Dermis lymphatic vessel endothelial cell (primary cell): Measurements from ENCODE around the gene GRIK5. TPM values are rescaled to one million over a fixed set of nuclear protein-coding genes. Genes with fewer than 3 reads are reported as not detected.

Source experiments
- total RNA-seq: library from RNA; depleted of rRNA; stranded (reverse); fragments of >200 nt; gene quantifications from 2 replicates; pipeline ENCODE4 v1.2.1, GENCODE V29; 2014

GRIK5 gene, protein sequence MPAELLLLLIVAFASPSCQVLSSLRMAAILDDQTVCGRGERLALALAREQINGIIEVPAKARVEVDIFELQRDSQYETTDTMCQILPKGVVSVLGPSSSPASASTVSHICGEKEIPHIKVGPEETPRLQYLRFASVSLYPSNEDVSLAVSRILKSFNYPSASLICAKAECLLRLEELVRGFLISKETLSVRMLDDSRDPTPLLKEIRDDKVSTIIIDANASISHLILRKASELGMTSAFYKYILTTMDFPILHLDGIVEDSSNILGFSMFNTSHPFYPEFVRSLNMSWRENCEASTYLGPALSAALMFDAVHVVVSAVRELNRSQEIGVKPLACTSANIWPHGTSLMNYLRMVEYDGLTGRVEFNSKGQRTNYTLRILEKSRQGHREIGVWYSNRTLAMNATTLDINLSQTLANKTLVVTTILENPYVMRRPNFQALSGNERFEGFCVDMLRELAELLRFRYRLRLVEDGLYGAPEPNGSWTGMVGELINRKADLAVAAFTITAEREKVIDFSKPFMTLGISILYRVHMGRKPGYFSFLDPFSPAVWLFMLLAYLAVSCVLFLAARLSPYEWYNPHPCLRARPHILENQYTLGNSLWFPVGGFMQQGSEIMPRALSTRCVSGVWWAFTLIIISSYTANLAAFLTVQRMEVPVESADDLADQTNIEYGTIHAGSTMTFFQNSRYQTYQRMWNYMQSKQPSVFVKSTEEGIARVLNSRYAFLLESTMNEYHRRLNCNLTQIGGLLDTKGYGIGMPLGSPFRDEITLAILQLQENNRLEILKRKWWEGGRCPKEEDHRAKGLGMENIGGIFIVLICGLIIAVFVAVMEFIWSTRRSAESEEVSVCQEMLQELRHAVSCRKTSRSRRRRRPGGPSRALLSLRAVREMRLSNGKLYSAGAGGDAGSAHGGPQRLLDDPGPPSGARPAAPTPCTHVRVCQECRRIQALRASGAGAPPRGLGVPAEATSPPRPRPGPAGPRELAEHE
- not detected in 2 replicates for total RNA-seq

GRCh38 chr19:42069619-42070351, at the start of gene GRIK5:
TSS of gene GRIK5 (minus strand) at chr19:42070206. CDS start at chr19:42065770, 4,436 bp downstream.

DNA sequence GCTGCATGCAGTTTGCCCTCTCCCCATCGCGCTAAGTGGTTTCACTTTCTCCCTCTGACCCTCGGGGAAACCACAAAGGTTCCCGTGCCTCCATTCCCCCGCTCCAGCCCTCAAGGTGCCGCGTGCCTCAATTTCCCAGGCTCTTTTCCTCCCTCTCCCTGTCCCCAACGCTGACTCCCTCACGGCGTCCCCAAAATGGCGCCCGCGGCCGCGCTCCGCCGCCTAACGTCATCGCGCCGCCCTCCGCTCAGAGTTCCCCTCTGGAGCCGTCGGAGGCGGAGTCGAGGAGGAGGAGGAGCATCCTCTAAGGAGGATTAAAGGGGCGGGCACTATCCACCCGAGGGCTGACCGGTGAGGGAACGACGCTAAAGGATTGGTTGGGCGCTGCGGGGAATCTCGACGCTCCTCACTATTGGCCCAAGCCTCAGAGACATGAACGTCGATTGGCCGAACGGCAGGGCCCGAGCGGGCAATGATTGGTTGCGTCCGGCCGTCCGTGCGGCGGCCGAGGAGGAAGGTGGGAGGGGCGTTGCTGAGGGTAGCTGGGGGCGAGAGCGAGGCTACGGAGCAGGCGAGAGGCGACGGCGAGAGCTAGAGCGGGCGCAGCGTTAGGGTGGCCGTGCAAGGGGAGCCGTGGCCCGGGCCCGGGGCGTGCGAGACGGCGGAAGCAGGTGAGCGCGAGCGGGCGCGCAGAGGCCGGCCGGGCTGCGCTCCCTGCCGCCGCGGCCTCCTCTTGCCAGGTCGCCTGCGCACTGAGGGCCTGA, 5.8 kb upstream of the GRIK5 start, which contains the start of gene ZNF574:
Gene ZNF574 (plus strand): TSS at position 551 of the 764 bp plus-strand sequence. CDS start 2,441 bp downstream, outside the sequence.

DNA sequence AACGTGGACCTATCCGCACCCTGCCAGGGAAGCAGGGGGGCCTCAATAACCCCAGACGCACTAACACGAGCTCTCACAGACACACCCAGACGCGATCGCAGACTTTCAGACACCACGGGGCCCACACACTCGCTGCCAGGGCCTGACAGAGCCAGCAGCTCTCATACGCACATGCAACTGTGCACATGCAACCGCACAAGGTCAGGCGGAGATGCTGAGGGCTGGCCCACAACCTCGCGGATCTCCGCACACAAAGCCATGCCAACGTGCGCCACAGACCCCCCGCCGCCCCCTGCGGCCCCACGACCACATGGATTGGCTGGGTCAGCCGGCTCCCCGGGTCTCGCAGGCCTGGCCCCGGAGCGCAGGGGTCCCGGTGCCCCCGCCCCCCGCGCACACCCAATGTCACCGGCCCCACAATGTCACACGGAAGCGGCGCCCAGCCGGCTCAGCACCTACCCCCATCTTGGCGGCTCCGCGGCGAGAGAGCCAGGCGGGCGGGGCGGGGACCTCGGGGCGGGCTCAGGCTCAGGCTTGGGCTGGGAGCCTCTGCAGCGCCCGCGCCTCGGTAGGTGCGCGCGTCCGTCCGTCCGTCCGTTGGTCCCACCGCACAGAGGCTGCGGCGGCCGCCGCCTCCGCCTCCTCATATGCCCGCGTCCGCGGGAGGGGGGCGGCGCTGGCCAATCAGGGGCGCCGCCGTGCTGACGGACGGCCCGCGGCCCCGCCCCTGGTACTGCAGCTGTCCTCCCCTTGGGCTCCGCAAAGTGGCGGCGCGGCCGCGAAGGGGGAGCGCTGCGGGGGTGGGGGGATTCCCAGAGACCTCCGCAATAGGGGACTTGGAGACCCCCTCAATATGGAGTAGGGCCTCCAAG, 76.2 kb downstream of the GRIK5 start, which contains the start of gene ATP1A3:
Gene ATP1A3 (minus strand): TSS at position 619 of the 872 bp plus-strand sequence. CDS start 154 bp downstream, at position 465.

GRCh38 chr19:41959056-41960053, 110.7 kb downstream of the GRIK5 start, which contains the start of gene RABAC1:
TSS of gene RABAC1 (minus strand) at chr19:41959321. CDS start at chr19:41959292, 29 bp downstream.

Other genes starting within 250 kb of the GRIK5 start
- gene LYPD4, start 225.5 kb downstream of the GRIK5 start, total RNA-seq: not detected in 2 replicates
- gene DMRTC2, start 225.2 kb downstream of the GRIK5 start, total RNA-seq: not detected in 2 replicates
- 493 and 1,059 TPM in 2 replicates for gene RPS19, start 210.0 kb downstream of the GRIK5 start, total RNA-seq
- gene CD79A, start 192.9 kb downstream of the GRIK5 start, total RNA-seq: 0.09 and 0.11 TPM in 2 replicates
- 31.5 and 34.1 TPM in 2 replicates for gene ARHGEF1, start 187.0 kb downstream of the GRIK5 start, total RNA-seq
- gene ERFL, start 141.8 kb downstream of the GRIK5 start, total RNA-seq: not detected in 2 replicates
- gene RABAC1, start 110.9 kb downstream of the GRIK5 start, total RNA-seq: 86.5 and 158 TPM in 2 replicates
- gene ATP1A3, start 76.0 kb downstream of the GRIK5 start, total RNA-seq: not detected in 2 replicates
- gene ZNF574, start 6.0 kb upstream of the GRIK5 start, total RNA-seq: 8.2 and 9.7 TPM in 2 replicates
- 0.09 and 0.11 TPM in 2 replicates for gene POU2F2, start 62.2 kb upstream of the GRIK5 start, total RNA-seq
- gene DEDD2, start 147.5 kb upstream of the GRIK5 start, total RNA-seq: 20.6 and 22.2 TPM in 2 replicates
- gene ZNF526, start 150.1 kb upstream of the GRIK5 start, total RNA-seq: 5.3 and 5.6 TPM in 2 replicates
- gene GSK3A, start 172.4 kb upstream of the GRIK5 start, total RNA-seq: 9.6 and 10.2 TPM in 2 replicates
- 25.5 and 27.0 TPM in 2 replicates for gene ERF, start 184.9 kb upstream of the GRIK5 start, total RNA-seq
- gene CIC, start 199.0 kb upstream of the GRIK5 start, total RNA-seq: 9.2 and 9.4 TPM in 2 replicates
- 0.22 and 0.26 TPM in 2 replicates for gene PRR19, start 231.9 kb upstream of the GRIK5 start, total RNA-seq
- gene PAFAH1B3, start 232.4 kb upstream of the GRIK5 start, total RNA-seq: 29.3 and 35.1 TPM in 2 replicates
- 0.43 TPM in 1 of 2 replicates, not detected in the other for gene TMEM145, start 243.1 kb upstream of the GRIK5 start, total RNA-seq